ENCODE measurements around the gene RHOF.

- no peak for TF ChIP-seq CTCF (IDR thresholded peaks at IDR 0.05)
- TF ChIP-seq POLR2A (IDR thresholded peaks at IDR 0.05): no peak
Observed at GRCh38 chr12:121830134-121830533, 36.6 kb upstream of the RHOF start.

Measured in heart left ventricle (tissue), 13 donors.